K562 (cell line): Measurements from ENCODE around the gene MYCBP. TPM values are rescaled to one million over a fixed set of nuclear protein-coding genes. Genes with fewer than 3 reads are reported as not detected.

Experiments used
- ATAC-seq: fragments of 200-7000 bp; cut with Tn5 transposase; 3 replicates; pipeline ENCODE4 v1.9.1; 2020; ENCODE audit warnings: moderate library complexity
- BruUV-seq: library from RNA; stranded (reverse); fragments of 400-500 nt; replicated peaks from 2 replicates; lab custom pipeline; 2021; lab: Mats Ljungman, UMichigan
- CTCF ChIA-PET: fragments of 300-600 bp; formaldehyde crosslinking; extraction: SDS; loops from one replicate; lab custom pipeline; 2021; ENCODE audit warnings: low intra/inter-chr PET ratio; lab: Yijun Ruan, JAX
- POLR2A ChIA-PET: fragments of 300-600, 350-650 bp; sonication (Branson Sonifier 250); formaldehyde crosslinking; extraction: SDS; loops from one replicate; lab custom pipeline; 2021; ENCODE audit warnings: antibody characterized with exemption, inconsistent platforms; lab: Yijun Ruan, JAX
- DNase-seq, 4 experiments: peaks; one replicate each; pipeline versions ENCODE4 v3.0.0 to v3.0.0-alpha.2; 2011 to 2018; ENCODE audit warnings: low spot score in 3 of 4, mixed read lengths in 3 of 4; ENCODE audit errors: extremely low read depth in 1 of 4
- FAIRE-seq: peaks from 2 replicates; lab custom pipeline; 2011; peaks lifted over from hg19 to GRCh38; lab: Jason Lieb, UNC
- H2AFZ ChIP-seq: 2 replicates; pipeline ENCODE4 v1.6.0; 2011; ENCODE audit warnings: low read depth, low read length, control low read depth, inconsistent platforms
- H3K27ac ChIP-seq: fragments of 200-600 bp; 3 replicates; pipeline ENCODE4 v1.8.0; 2011; ENCODE audit warnings: low read depth, mild to moderate bottlenecking, control low read depth, inconsistent platforms, low read length, moderate library complexity, mixed read lengths; ENCODE audit errors: extremely low read depth
- H3K27me3 ChIP-seq, 2 experiments: fragments of 300-600 bp in 1 of 2; 2 replicates in 1 of 2; 3 replicates in 1 of 2; pipeline versions ENCODE4 v1.6.0 to v1.8.0; 2011; ENCODE audit warnings: inconsistent platforms in 2 of 2, low read length in 2 of 2, mild to moderate bottlenecking in 1 of 2, mixed read lengths in 1 of 2, moderate library complexity in 1 of 2; ENCODE audit not compliant: control insufficient read depth in 2 of 2, insufficient read depth in 2 of 2
- H3K36me3 ChIP-seq: fragments of 300-600 bp; 3 replicates; pipeline ENCODE4 v1.8.0; 2011; ENCODE audit warnings: mild to moderate bottlenecking, low read length, inconsistent platforms; ENCODE audit not compliant: control insufficient read depth, insufficient read depth
- H3K4me1 ChIP-seq, 2 experiments: fragments of 200-600 bp in 1 of 2; replicated peaks in 1 of 2; 2 replicates in 1 of 2; 3 replicates in 1 of 2; pipeline versions ENCODE4 v1.5.1 to v1.8.0; 2011; ENCODE audit warnings: inconsistent platforms in 2 of 2, low read length in 2 of 2, mild to moderate bottlenecking in 1 of 2, mixed read lengths in 1 of 2, moderate library complexity in 1 of 2; ENCODE audit not compliant: control insufficient read depth in 2 of 2, insufficient read depth in 2 of 2
- H3K4me2 ChIP-seq: 2 replicates; pipeline ENCODE4 v1.6.1; 2011; ENCODE audit warnings: low read length, control low read depth, inconsistent platforms, mixed read lengths; ENCODE audit not compliant: insufficient read depth
- H3K4me3 ChIP-seq: fragments of 200-600 bp; sonication (generic), shearing (Covaris generic); 2 replicates; pipeline ENCODE4 v1.5.1; 2016; ENCODE audit warnings: control low read depth, inconsistent platforms
- H3K79me2 ChIP-seq: fragments of 200-600 bp; 3 replicates; pipeline ENCODE4 v1.8.0; 2011; ENCODE audit warnings: low read length, inconsistent platforms; ENCODE audit not compliant: control insufficient read depth, insufficient read depth
- H3K9ac ChIP-seq, 2 experiments: 2 replicates each; pipeline versions ENCODE4 v1.6.0 to v1.6.1; 2011; ENCODE audit warnings: low read depth in 2 of 2, low read length in 2 of 2, control low read depth in 1 of 2, inconsistent platforms in 1 of 2, mild to moderate bottlenecking in 1 of 2, mixed read lengths in 1 of 2; ENCODE audit not compliant: insufficient read depth in 1 of 2
- H3K9me1 ChIP-seq: one replicate; pipeline ENCODE4 v1.6.0; 2011; ENCODE audit warnings: inconsistent platforms, mild to moderate bottlenecking, low read length, moderate library complexity; ENCODE audit not compliant: control insufficient read depth, insufficient read depth
- H3K9me3 ChIP-seq: replicated peaks from 2 replicates; pipeline ENCODE4 v1.5.1; 2011; ENCODE audit warnings: low read depth, low read length, inconsistent platforms; ENCODE audit not compliant: control insufficient read depth, insufficient read depth
- H4K20me1 ChIP-seq: replicated peaks from 2 replicates; pipeline ENCODE4 v1.6.1; 2011; ENCODE audit warnings: low read length, inconsistent platforms, mixed read lengths; ENCODE audit not compliant: control insufficient read depth, insufficient read depth
- C11orf30 ChIP-seq: fragments of 450-650 bp; IDR thresholded peaks from 2 replicates; pipeline ENCODE4 v1.6.1; 2016; ENCODE audit warnings: low read depth, mild to moderate bottlenecking
- CBX5 ChIP-seq: IDR thresholded peaks from 2 replicates; pipeline ENCODE4 v1.6.1; 2014; ENCODE audit warnings: low read depth, borderline replicate concordance
- CC2D1A ChIP-seq: fragments of 450-650 bp; IDR thresholded peaks from 2 replicates; pipeline ENCODE4 v1.6.1; 2017; ENCODE audit warnings: mild to moderate bottlenecking
- CREM ChIP-seq: IDR thresholded peaks from 2 replicates; pipeline ENCODE4 v1.6.1; 2014; ENCODE audit warnings: antibody characterized with exemption, low read depth
- DACH1 ChIP-seq: fragments of 450-650 bp; IDR thresholded peaks from 2 replicates; pipeline ENCODE4 v1.6.1; 2018; ENCODE audit not compliant: partially characterized antibody
- IRF2 ChIP-seq: sonication (generic); formaldehyde crosslinking; IDR thresholded peaks from 2 replicates; pipeline ENCODE4 v1.8.1; 2022; ENCODE audit warnings: mild to moderate bottlenecking, missing genetic modification reagents
- KDM2B ChIP-seq: fragments of 250-450 bp; sonication (Bioruptor Pico); IDR thresholded peaks from 2 replicates; pipeline ENCODE4 v1.8.0; 2021; ENCODE audit warnings: mild to moderate bottlenecking, moderate library complexity
- LARP7 ChIP-seq: fragments of 450-650 bp; IDR thresholded peaks from 2 replicates; pipeline ENCODE4 v1.6.1; 2016
- MEF2D ChIP-seq: conservative IDR thresholded peaks from 2 replicates; pipeline ENCODE4 v1.6.1; 2016; ENCODE audit warnings: low read depth, missing genetic modification characterization, missing compliant biosample characterization
- RBM22 ChIP-seq: fragments of 200-400 bp; formaldehyde crosslinking; IDR thresholded peaks from 2 replicates; pipeline ENCODE4 v1.6.1; 2018; ENCODE audit warnings: low read length, low read depth; ENCODE audit not compliant: poor library complexity, severe bottlenecking
- SIRT6 ChIP-seq: IDR thresholded peaks from one replicate; pipeline ENCODE4 v1.6.1; 2012; ENCODE audit warnings: low read depth, mild to moderate bottlenecking, control low read depth, inconsistent platforms, low read length, moderate library complexity
- SMAD4 ChIP-seq: fragments of 250-450 bp; sonication (Bioruptor Pico); conservative IDR thresholded peaks from 2 replicates; pipeline ENCODE4 v1.8.0; 2021; ENCODE audit warnings: inconsistent platforms, mild to moderate bottlenecking, moderate library complexity
- ZNF12 ChIP-seq: sonication (generic); formaldehyde crosslinking; IDR thresholded peaks from 2 replicates; pipeline ENCODE4 v1.4.0; 2020; ENCODE audit warnings: mild to moderate bottlenecking, missing genetic modification reagents
- ZNF586 ChIP-seq: fragments of 450-650 bp; formaldehyde crosslinking; conservative IDR thresholded peaks from 2 replicates; pipeline ENCODE4 v1.4.0; 2020; ENCODE audit warnings: mild to moderate bottlenecking, moderate library complexity
- ZNF778 ChIP-seq: fragments of 450-650 bp; formaldehyde crosslinking; IDR thresholded peaks from 2 replicates; pipeline ENCODE4 v1.4.0; 2020; ENCODE audit warnings: mild to moderate bottlenecking, moderate library complexity
- WGBS: fragments of 100-300 bp; shearing (Covaris generic); methylation state at CpG from one replicate; pipeline ENCODE4 v1.1.6; 2016; ENCODE audit warnings: low coverage, mixed read lengths; ENCODE audit not compliant: insufficient coverage; ENCODE audit errors: missing lambda C conversion rate; 5-methylcytosine and 5-hydroxymethylcytosine counted together
- in situ Hi-C: fragments of 300-500 bp; cut with MboI; formaldehyde crosslinking; loops from 4 replicates; pipeline ENCODE4 v1.15.0; 2018; ENCODE audit warnings: inconsistent platforms, mixed read lengths
- intact Hi-C: fragments of 100-400 bp; cut with micrococcal nuclease; formaldehyde crosslinking; loops from 2 replicates; pipeline ENCODE4 v1.14.2; 2022
- polyA plus RNA-seq, 8 experiments: library from polyadenylated mRNA; depleted of rRNA in 4 of 8; stranded (reverse) in 5 of 8; unstranded in 3 of 8; fragments of >200 nt; fragmentation: Nextera tagmentation in 2 of 8; fragmentation: Illumina TruSeq in 1 of 8; extraction: Ambion mirVana in 2 of 8; extraction: Trizol in 1 of 8; gene quantifications; 2 replicates each; pipeline versions ENCODE4 v1.2.1 to v1.2.3, GENCODE V29; 2011 to 2014; ENCODE audit warnings: inconsistent platforms in 1 of 8, missing spikeins in 1 of 8
- total RNA-seq, 7 experiments: library from RNA; depleted of rRNA in 6 of 7; stranded (reverse); fragments of >200 nt in 6 of 7; fragmentation: Illumina TruSeq in 2 of 7; extraction: Trizol in 2 of 7; gene quantifications; 2 replicates each; pipeline versions ENCODE4 v1.2.1 to v1.2.3, GENCODE V29; 2011 to 2021; ENCODE audit warnings: low replicate concordance in 1 of 7
- TF ChIP-seq, protein P1 (sequence below): fragments of 450-650 bp; IDR thresholded peaks from 2 replicates; pipeline ENCODE4 v1.6.1; 2018; ENCODE audit not compliant: partially characterized antibody
- TF ChIP-seq, protein P2 (sequence below): fragments of 450-650 bp; conservative IDR thresholded peaks from 2 replicates; pipeline ENCODE4 v1.6.1; 2016; ENCODE audit warnings: missing genetic modification characterization, low read depth, mild to moderate bottlenecking, missing compliant biosample characterization, moderate library complexity
- TF ChIP-seq, protein P3 (sequence below), 2 experiments: fragments of 250-450 bp in 1 of 2; fragments of 450-650 bp in 1 of 2; sonication (Bioruptor Pico) in 1 of 2; IDR thresholded peaks; 2 replicates each; pipeline versions ENCODE4 v1.6.1 to v1.8.0; 2016 to 2021; ENCODE audit warnings: mild to moderate bottlenecking in 2 of 2, moderate library complexity in 2 of 2, missing compliant biosample characterization in 1 of 2, missing genetic modification characterization in 1 of 2

MYCBP gene
- total and polyA plus RNA-seq, 9 of the 15 experiments (the other 6 are each of a cell fraction or from before 2014, with no cell fraction given): 32.3 to 253 (median 72.9) TPM

DNA sequence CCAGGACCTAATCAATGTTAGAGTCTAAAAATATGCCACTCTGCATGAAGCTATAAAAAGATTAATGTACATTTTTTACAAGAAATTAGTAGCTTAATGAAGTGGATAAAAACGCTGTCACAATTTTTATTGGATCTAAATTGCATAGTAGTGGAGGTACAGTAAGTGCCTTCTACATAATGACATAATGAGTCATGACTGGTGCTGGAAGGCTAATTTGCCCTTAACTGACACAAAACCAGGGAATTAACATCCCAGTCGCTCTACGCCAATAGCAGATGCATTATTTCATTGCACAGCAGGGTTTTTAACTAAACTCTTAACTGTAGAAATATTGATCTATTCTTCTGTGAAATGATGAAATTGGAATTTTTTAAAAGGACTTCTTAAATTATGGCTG, 46.9 kb downstream of the MYCBP start:
- Histone ChIP-seq H3K36me3 (no peaks in the 10 kb centered on the region), H4K20me1 (no peaks in the 10 kb centered on the region), H3K9me1 (no peaks in the 10 kb centered on the region), H3K79me2 (no peaks in the 10 kb centered on the region), H3K9ac (no peak overlapping the region), H3K4me3 (no peak overlapping the region), H3K4me1 (no peaks in the 10 kb centered on the region), H2AFZ (no peak overlapping the region), H3K27ac (no peak overlapping the region), H3K27me3 (peaks cover 8 to 9% of the 10 kb centered on the region in 2 experiments; a peak in 2 of 5 replicates), H3K9me3 (no peaks in the 10 kb centered on the region), H3K4me2 (no peak overlapping the region)
- BruUV-seq: no TSS peak
- DNase-seq (no peak), ATAC-seq (no peak), FAIRE-seq (no peak)
- in situ Hi-C loops: no loop called here
- CTCF ChIA-PET: no interaction called here
- intact Hi-C loops: no loop called here
- TF ChIP-seq CC2D1A (no peak), RBM22 (no peak), LARP7 (no peak), IRF2 (no peak), ZNF586 (no peak), CBX5 (no peak), DACH1 (no peak), CREM (no peak), KDM2B (CRISPR knock-in tag) (no peak), SMAD4 (CRISPR knock-in tag) (no peak), SIRT6 (no peak), ZNF778 (no peak), MEF2D (no peak), C11orf30 (no peak), ZNF12 (CRISPR knock-in tag) (no peak)
- TF ChIP-seq, protein P1, sequence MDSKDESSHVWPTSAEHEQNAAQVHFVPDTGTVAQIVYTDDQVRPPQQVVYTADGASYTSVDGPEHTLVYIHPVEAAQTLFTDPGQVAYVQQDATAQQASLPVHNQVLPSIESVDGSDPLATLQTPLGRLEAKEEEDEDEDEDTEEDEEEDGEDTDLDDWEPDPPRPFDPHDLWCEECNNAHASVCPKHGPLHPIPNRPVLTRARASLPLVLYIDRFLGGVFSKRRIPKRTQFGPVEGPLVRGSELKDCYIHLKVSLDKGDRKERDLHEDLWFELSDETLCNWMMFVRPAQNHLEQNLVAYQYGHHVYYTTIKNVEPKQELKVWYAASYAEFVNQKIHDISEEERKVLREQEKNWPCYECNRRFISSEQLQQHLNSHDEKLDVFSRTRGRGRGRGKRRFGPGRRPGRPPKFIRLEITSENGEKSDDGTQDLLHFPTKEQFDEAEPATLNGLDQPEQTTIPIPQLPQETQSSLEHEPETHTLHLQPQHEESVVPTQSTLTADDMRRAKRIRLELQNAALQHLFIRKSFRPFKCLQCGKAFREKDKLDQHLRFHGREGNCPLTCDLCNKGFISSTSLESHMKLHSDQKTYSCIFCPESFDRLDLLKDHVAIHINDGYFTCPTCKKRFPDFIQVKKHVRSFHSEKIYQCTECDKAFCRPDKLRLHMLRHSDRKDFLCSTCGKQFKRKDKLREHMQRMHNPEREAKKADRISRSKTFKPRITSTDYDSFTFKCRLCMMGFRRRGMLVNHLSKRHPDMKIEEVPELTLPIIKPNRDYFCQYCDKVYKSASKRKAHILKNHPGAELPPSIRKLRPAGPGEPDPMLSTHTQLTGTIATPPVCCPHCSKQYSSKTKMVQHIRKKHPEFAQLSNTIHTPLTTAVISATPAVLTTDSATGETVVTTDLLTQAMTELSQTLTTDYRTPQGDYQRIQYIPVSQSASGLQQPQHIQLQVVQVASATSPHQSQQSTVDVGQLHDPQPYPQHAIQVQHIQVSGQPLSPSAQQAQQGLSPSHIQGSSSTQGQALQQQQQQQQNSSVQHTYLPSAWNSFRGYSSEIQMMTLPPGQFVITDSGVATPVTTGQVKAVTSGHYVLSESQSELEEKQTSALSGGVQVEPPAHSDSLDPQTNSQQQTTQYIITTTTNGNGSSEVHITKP: no peak
- TF ChIP-seq, protein P2, sequence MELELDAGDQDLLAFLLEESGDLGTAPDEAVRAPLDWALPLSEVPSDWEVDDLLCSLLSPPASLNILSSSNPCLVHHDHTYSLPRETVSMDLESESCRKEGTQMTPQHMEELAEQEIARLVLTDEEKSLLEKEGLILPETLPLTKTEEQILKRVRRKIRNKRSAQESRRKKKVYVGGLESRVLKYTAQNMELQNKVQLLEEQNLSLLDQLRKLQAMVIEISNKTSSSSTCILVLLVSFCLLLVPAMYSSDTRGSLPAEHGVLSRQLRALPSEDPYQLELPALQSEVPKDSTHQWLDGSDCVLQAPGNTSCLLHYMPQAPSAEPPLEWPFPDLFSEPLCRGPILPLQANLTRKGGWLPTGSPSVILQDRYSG: no peak
- TF ChIP-seq, protein P3, sequence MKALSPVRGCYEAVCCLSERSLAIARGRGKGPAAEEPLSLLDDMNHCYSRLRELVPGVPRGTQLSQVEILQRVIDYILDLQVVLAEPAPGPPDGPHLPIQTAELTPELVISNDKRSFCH (CRISPR knock-in tag; IDR thresholded peaks at IDR 0.05): no peak
- TF ChIP-seq, protein P3 (tag; IDR thresholded peaks at IDR 0.05): no peak
- WGBS: 27% methylated on average over 3 of the region's 3 CpGs
- POLR2A ChIA-PET: interaction anchor here (0.6 to 1.0 kb wide), 2 partner anchors 10 kb away, joined by 3 to 4 read pairs; no protein-coding TSS in a partner anchor
